Tibial artery (tissue), 4 donors: Measurements from ENCODE around the gene VEGFB.

ENCODE experiments used
- DNase-seq, 2 donors: peaks; one replicate each; pipeline ENCODE4 v3.0.0-alpha.2; 2019
- H3K27ac ChIP-seq, 2 donors: fragments of 200-600 bp; sonication (generic) in 1 of 2; 1 replicate in 1 of 2; 2 replicates in 1 of 2; pipeline ENCODE4 v1.5.1; 2018 to 2019; ENCODE audit warnings: mild to moderate bottlenecking in 1 of 2
- H3K27me3 ChIP-seq, 2 donors: fragments of 200-600 bp; sonication (generic) in 1 of 2; one replicate each; pipeline versions ENCODE4 v1.5.1 to v1.6.0; 2016 to 2019
- H3K36me3 ChIP-seq, 3 donors: fragments of 200-600 bp; sonication (generic) in 2 of 3; one replicate each; pipeline ENCODE4 v1.5.1; 2016 to 2019; ENCODE audit warnings: mild to moderate bottlenecking in 2 of 3
- H3K4me1 ChIP-seq, 4 donors: fragments of 200-600 bp; sonication (generic) in 2 of 4; 1 replicate in 3 of 4; 2 replicates in 1 of 4; pipeline ENCODE4 v1.5.1; 2016 to 2019
- H3K4me3 ChIP-seq, 2 donors: fragments of 200-600 bp; sonication (generic) in 1 of 2; 1 replicate in 1 of 2; 2 replicates in 1 of 2; pipeline ENCODE4 v1.5.1; 2018 to 2019; ENCODE audit warnings: mild to moderate bottlenecking in 2 of 2
- H3K9me3 ChIP-seq, 3 donors: fragments of 200-600 bp; sonication (generic) in 1 of 3; one replicate each; pipeline ENCODE4 v1.5.1; 2016 to 2019
- intact Hi-C: fragments of 100-400 bp; cut with DNase I; formaldehyde crosslinking; loops from one replicate; pipeline ENCODE4 v1.15.0; 2023; ENCODE audit warnings: low total_unique reads
- TF ChIP-seq, protein P1 (sequence below), 2 experiments: fragments of 200-600 bp in 1 of 2; fragments of 450-650 bp in 1 of 2; IDR thresholded peaks; one replicate each; pipeline ENCODE4 v1.5.1; 2017 to 2019; ENCODE audit warnings: antibody characterized with exemption in 2 of 2, mild to moderate bottlenecking in 1 of 2, moderate library complexity in 1 of 2

The VEGFB gene

DNA sequence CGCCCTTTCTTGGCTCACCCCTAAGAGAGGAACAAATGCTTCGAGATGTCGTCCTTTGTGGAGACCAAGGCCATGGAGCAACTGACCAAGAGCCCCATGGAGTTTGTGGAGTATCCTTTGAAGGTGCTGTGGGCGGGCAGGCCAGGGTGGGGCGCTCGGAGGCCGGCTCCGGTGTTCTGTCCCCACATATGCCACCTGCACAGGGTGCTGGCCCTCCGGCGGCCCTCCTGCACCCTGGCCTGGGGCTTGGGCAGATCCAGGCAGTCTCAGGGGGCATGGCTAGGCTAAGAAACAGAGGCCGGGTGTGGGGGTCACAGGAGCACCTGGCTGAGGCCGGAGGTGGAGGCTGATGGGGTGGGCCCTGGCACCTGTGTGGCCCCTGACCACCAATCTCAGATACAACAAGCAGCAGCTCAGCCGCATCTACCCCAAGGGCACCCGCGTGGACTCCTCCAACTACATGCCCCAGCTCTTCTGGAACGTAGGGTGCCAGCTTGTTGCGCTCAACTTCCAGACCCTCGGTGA is 27.2 kb downstream of the VEGFB start:
- Histone ChIP-seq H3K4me3 (no peak overlapping the region), H3K9me3 (no peaks in the 10 kb centered on the region), H3K4me1 (no peaks in the 10 kb centered on the region), H3K36me3 (peaks cover 25 to 99% (median 79%) of the 10 kb centered on the region in 3 donors), H3K27ac (no peak overlapping the region), H3K27me3 (no peaks in the 10 kb centered on the region)
- TF ChIP-seq, protein P1, sequence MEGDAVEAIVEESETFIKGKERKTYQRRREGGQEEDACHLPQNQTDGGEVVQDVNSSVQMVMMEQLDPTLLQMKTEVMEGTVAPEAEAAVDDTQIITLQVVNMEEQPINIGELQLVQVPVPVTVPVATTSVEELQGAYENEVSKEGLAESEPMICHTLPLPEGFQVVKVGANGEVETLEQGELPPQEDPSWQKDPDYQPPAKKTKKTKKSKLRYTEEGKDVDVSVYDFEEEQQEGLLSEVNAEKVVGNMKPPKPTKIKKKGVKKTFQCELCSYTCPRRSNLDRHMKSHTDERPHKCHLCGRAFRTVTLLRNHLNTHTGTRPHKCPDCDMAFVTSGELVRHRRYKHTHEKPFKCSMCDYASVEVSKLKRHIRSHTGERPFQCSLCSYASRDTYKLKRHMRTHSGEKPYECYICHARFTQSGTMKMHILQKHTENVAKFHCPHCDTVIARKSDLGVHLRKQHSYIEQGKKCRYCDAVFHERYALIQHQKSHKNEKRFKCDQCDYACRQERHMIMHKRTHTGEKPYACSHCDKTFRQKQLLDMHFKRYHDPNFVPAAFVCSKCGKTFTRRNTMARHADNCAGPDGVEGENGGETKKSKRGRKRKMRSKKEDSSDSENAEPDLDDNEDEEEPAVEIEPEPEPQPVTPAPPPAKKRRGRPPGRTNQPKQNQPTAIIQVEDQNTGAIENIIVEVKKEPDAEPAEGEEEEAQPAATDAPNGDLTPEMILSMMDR (IDR thresholded peaks at IDR 0.05), result no peak
- intact Hi-C loops, result no loop called here
- DNase-seq, result no peak

GRCh38 chr11:64262271-64263002 is 28.1 kb downstream of the VEGFB start:
- intact Hi-C loops, result no loop called here
- no peak for DNase-seq
- no peaks in the 10 kb centered on the region for H3K9me3 ChIP-seq
- TF ChIP-seq, protein P1 (IDR thresholded peaks at IDR 0.05), result no peak
- peaks cover 0 to 5% (median 0%) of the 10 kb centered on the region in 4 donors for H3K4me1 ChIP-seq
- no peaks in the 10 kb centered on the region for H3K27me3 ChIP-seq
- H3K27ac ChIP-seq, result no peak overlapping the region
- no peak overlapping the region for H3K4me3 ChIP-seq
- H3K36me3 ChIP-seq, result peaks cover 24 to 98% (median 73%) of the 10 kb centered on the region in 3 donors

DNA sequence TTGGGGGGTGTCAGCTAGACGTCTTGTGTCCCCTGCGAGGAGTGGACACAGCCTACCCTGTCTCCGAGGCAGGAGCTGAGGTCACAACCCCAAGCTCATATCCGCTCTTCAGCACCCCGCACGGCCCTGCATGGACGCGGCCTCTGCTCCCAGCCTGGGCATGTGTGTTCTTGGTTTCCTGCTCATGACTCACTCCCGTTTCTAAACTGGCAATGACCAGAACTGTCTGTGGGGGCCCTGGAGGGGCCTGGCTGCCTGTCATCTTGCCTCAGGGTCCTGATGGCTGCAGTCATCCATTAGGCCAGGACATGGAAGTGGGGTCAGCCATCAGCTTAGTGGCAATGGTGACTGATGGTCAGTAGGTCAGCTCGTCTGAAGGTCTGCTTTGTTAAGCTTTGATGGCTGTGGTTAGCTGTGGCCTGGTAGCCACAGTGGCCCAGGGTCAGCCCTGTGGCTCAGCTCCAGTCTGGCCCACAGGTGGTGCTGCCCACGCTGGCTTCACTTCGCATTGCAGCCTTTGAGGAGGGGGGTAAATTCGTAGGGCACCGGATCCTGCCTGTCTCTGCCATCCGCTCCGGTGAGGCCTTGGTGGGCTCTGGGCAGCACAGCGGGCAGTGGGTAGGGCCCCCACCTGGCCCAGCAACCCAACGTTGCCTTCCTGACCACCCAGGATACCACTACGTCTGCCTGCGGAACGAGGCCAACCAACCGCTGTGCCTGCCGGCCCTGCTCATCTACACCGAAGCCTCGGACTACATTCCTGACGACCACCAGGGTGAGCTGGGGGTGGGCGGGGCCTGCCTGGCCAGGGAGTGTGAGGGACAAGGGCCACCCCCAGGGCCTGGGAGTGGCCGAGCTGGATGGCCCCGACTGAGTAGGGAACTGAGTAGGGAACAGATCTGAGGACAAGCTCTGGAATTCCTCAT is 28.9 kb downstream of the VEGFB start:
- TF ChIP-seq, protein P1 (IDR thresholded peaks at IDR 0.05), result no peak
- H3K27me3 ChIP-seq, result no peaks in the 10 kb centered on the region
- DNase-seq, result no peak
- intact Hi-C loops, result no loop called here
- no peaks in the 10 kb centered on the region for H3K9me3 ChIP-seq
- H3K4me3 ChIP-seq, result no peak overlapping the region
- peaks cover 24 to 89% (median 66%) of the 10 kb centered on the region in 3 donors for H3K36me3 ChIP-seq
- H3K4me1 ChIP-seq, result peaks cover 2 to 12% (median 7%) of the 10 kb centered on the region in 4 donors
- no peak overlapping the region for H3K27ac ChIP-seq

DNA sequence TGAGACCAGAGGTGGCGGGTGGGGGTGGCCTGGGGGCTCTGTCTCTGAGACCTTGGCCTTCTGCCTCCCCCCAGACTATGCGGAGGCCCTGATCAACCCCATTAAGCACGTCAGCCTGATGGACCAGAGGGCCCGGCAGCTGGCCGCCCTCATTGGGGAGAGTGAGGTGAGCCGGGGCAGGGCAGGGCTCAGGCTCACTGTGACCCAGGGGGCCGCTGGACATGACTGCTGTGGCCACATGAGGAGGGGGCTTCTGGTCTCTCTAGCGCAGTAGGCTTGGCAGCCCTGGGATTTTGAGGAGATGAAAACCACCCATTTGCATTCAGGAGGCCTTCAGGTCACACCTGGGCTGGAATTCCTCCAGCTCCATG is 29.5 kb downstream of the VEGFB start:
- intact Hi-C loops, result no loop called here
- DNase-seq, result no peak
- H3K36me3 ChIP-seq, result peaks cover 24 to 83% (median 60%) of the 10 kb centered on the region in 3 donors
- no peak overlapping the region for H3K4me3 ChIP-seq
- H3K4me1 ChIP-seq, result peaks cover 6 to 19% (median 13%) of the 10 kb centered on the region in 4 donors
- no peaks in the 10 kb centered on the region for H3K9me3 ChIP-seq
- no peak overlapping the region for H3K27ac ChIP-seq
- H3K27me3 ChIP-seq, result no peaks in the 10 kb centered on the region
- TF ChIP-seq, protein P1 (IDR thresholded peaks at IDR 0.05), result no peak

- Histone ChIP-seq H3K36me3 (peaks cover 24 to 78% (median 55%) of the 10 kb centered on the region in 3 donors), H3K4me3 (no peak overlapping the region), H3K27ac (no peak overlapping the region), H3K9me3 (no peaks in the 10 kb centered on the region), H3K4me1 (peaks cover 6 to 23% (median 13%) of the 10 kb centered on the region in 4 donors), H3K27me3 (no peaks in the 10 kb centered on the region)
- intact Hi-C loops, result no loop called here
- TF ChIP-seq, protein P1 (IDR thresholded peaks at IDR 0.05), result no peak
- no peak for DNase-seq
Observed at GRCh38 chr11:64264371-64264852, 30.0 kb downstream of the VEGFB start.
